Prostate gland (tissue), 2 donors: ENCODE results near the gene GON4L. TPM values are rescaled to one million over a fixed set of nuclear protein-coding genes. Genes with fewer than 3 reads are reported as not detected.

Source experiments
- DNase-seq: peaks from one replicate; pipeline ENCODE4 v3.0.0-alpha.2; 2019; ENCODE audit warnings: low spot score
- H3K27ac ChIP-seq, 2 donors: fragments of 200-600 bp; sonication (generic); 2 replicates each; pipeline ENCODE4 v1.5.1; 2017 to 2019
- H3K27me3 ChIP-seq: fragments of 200-600 bp; sonication (generic); replicated peaks from 2 replicates; pipeline ENCODE4 v1.5.1; 2019; ENCODE audit not compliant: insufficient read depth
- H3K36me3 ChIP-seq, 2 donors: fragments of 200-600 bp; sonication (generic); 1 replicate in 1 of 2; 2 replicates in 1 of 2; pipeline versions ENCODE4 v1.5.1 to v1.8.1; 2017 to 2019
- H3K4me1 ChIP-seq: fragments of 200-600 bp; sonication (generic); replicated peaks from 2 replicates; pipeline ENCODE4 v1.5.1; 2019
- H3K4me3 ChIP-seq, 2 donors: fragments of 200-600 bp; sonication (generic); 2 replicates each; pipeline ENCODE4 v1.5.1; 2017 to 2019
- H3K9me3 ChIP-seq: fragments of 200-600 bp; sonication (generic); 2 replicates; pipeline ENCODE4 v1.5.1; 2017
- CTCF ChIP-seq, 4 experiments: fragments of 200-600 bp in 2 of 4; fragments of 450-650 bp in 2 of 4; sonication (generic) in 2 of 4; IDR thresholded peaks; 1 replicate in 3 of 4; 2 replicates in 1 of 4; pipeline ENCODE4 v1.5.1; 2016 to 2019; ENCODE audit warnings: antibody characterized with exemption in 4 of 4, mild to moderate bottlenecking in 2 of 4, moderate library complexity in 2 of 4
- POLR2A ChIP-seq: fragments of 450-650 bp; IDR thresholded peaks from one replicate; pipeline ENCODE4 v1.6.1; 2016; ENCODE audit warnings: antibody characterized with exemption, mild to moderate bottlenecking
- POLR2AphosphoS5 ChIP-seq: sonication (generic); formaldehyde crosslinking; IDR thresholded peaks from one replicate; pipeline ENCODE4 v1.6.1; 2017; ENCODE audit warnings: antibody characterized with exemption
- WGBS: methylation state at CpG from one replicate; pipeline ENCODE4 v1.1.5; 2018; 5-methylcytosine and 5-hydroxymethylcytosine counted together
- intact Hi-C: fragments of 100-400 bp; cut with DNase I; formaldehyde crosslinking; loops from one replicate; pipeline ENCODE4 v1.14.2; 2022
- total RNA-seq, 2 donors: library from RNA; depleted of rRNA; stranded (reverse); fragments of >200 nt; gene quantifications; one replicate each; pipeline ENCODE4 v1.1.0, GENCODE V29; 2016

Gene GON4L
- total RNA-seq, result 10 to 100 TPM; 24.9 to 57.4 TPM

GRCh38 chr1:155856975-155857930 is at the start of gene GON4L:
GON4L (minus strand) TSS chr1:155857214; CDS start chr1:155853780, 3,434 bp downstream.
- peak in 1 of 4 experiments; percentile 16 for TF ChIP-seq CTCF (IDR thresholded peaks at IDR 0.05)
- peak; percentile 44 for TF ChIP-seq POLR2A
- peak; percentile 99 for TF ChIP-seq POLR2AphosphoS5
- H3K36me3 ChIP-seq, result peaks cover 0 to 6% of the 10 kb centered on the region in 2 donors
- 18% methylated on average over 46 of the region's 46 CpGs for WGBS

GRCh38 chr1:155904261-155904660 is 47.2 kb upstream of the GON4L start:
- intact Hi-C loops, result no loop called here
- Histone ChIP-seq H3K36me3 (peaks cover 12 to 34% of the 10 kb centered on the region in 2 donors), H3K4me1 (no peaks in the 10 kb centered on the region), H3K27me3 (no peaks in the 10 kb centered on the region), H3K27ac (no peak overlapping the region), H3K4me3 (no peak overlapping the region), H3K9me3 (no peaks in the 10 kb centered on the region)
- 91% methylated on average over 12 of the region's 12 CpGs for WGBS
- DNase-seq, result no peak
- no peak for TF ChIP-seq POLR2AphosphoS5
- TF ChIP-seq POLR2A, result no peak
- no peak for TF ChIP-seq CTCF (IDR thresholded peaks at IDR 0.05)

More at GRCh38 chr1:155856975-155857930, at the start of gene GON4L:
- DNase-seq, result peak; percentile 88
- Histone ChIP-seq H3K4me1 (no peaks in the 10 kb centered on the region), H3K4me3 (peak within 1 kb of the TSS; percentile 61 to 69), H3K27me3 (no peaks in the 10 kb centered on the region), H3K9me3 (no peaks in the 10 kb centered on the region), H3K27ac (peak within 1 kb of the TSS; percentile 75 to 82)
- intact Hi-C loops, result loop anchor here (5.0 kb wide), 1 partner anchor 55 kb away; the partner anchor contains the start of gene RIT1

GRCh38 chr1:155900161-155900560 is 43.1 kb upstream of the GON4L start:
- H3K4me3 ChIP-seq, result no peak overlapping the region
- DNase-seq, result no peak
- no peak overlapping the region for H3K27ac ChIP-seq
- no peaks in the 10 kb centered on the region for H3K4me1 ChIP-seq
- intact Hi-C loops, result no loop called here
- TF ChIP-seq CTCF (IDR thresholded peaks at IDR 0.05), result no peak
- TF ChIP-seq POLR2AphosphoS5, result no peak
- TF ChIP-seq POLR2A, result no peak
- WGBS, result 82% methylated on average over 4 of the region's 4 CpGs
- H3K27me3 ChIP-seq, result no peaks in the 10 kb centered on the region
- peaks cover 12 to 31% of the 10 kb centered on the region in 2 donors for H3K36me3 ChIP-seq
- no peaks in the 10 kb centered on the region for H3K9me3 ChIP-seq

GRCh38 chr1:155899683-155900082 is 42.7 kb upstream of the GON4L start:
- WGBS, result 95% methylated on average over 2 of the region's 2 CpGs
- TF ChIP-seq POLR2A (no peak), CTCF (IDR thresholded peaks at IDR 0.05) (no peak)
- intact Hi-C loops, result no loop called here

More at GRCh38 chr1:155899683-155900082, 42.7 kb upstream of the GON4L start:
- Histone ChIP-seq H3K4me1 (no peaks in the 10 kb centered on the region), H3K36me3 (peaks cover 11 to 26% of the 10 kb centered on the region in 2 donors), H3K27me3 (no peaks in the 10 kb centered on the region), H3K4me3 (no peak overlapping the region), H3K27ac (no peak overlapping the region), H3K9me3 (no peaks in the 10 kb centered on the region)
- no peak for DNase-seq
